Measurements from ENCODE around the gene WNT7B.

Gene WNT7B

DNA sequence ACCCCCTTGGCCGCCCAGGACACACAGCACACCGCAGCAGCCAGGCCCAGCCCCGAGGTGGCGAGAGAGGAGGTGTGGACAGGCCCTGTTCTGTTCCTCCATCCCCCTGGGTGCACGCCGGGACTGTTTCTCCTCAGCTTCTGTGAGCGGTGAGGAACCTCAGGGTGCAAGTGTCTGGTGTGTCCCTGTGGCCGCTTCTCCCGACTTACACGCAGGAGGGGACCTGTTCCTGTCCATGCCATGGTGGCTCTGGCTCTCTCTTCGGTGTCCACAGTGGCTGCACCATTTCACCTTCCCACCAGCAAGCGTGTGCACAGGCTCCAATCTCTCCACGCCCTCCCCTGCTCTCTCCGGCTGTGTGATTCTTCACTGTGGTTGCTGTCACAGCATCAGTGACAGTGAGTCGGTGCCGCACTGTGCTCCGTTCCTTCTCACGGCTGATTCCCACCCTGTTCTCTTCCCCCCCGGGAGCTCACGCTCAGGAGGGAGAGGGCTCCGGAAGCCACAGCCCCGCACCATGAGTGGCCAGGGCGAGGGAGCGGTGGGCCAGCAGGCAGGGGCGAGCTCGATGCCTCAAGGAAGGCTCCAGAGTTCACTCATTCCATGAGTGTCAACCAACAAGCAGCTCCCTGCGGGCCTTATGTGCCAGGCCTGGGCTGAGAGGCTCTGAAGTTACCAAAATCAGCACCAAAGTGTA is 18.6 kb upstream of the WNT7B start:
- no peak for DNase-seq (ENCODE audit: low read depth)

DNA sequence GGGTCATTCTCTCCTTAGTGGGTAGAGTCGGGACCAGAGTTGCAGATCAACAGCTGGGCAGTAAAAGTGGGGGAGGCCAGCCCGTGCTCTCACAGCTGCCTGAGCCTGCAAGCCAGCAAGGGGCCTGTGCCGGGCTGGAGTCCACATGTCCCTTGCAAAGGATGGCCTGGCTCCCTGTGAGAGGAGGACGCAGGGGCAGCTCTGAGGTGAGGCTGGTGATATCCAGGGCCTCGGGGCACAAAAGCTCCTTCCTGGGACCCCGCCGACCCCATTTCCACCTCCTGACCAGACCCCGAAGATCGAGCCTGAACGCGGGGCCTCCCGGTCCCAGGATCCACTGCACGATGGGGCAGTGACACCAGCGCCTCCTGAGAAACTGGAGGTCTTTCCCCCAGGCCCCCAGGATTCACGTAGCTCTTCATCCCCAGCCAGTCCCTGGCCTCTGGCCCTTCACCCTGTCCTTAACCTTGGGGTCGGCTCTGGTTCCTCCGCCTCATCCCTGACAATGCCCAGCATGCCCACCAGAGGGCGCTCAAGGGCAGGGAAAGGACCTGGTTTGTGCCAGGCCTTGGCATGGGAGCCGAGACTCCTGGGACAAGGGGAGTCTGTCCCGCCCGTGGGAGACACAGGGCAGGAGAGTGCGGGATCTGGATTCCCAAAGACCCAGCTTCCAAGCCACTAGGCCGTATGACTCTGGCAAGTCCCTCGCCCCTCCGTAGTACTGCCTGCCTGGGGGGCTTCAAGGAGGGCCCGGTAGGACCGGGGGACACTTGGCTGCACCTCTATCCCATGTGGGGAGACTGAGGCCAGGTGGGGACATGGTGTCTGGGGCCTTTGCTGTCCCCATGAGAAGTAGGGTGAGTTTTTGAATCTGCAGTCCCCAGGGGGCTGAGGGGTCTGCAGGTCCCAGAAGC is 17.8 kb upstream of the WNT7B start:
- no peak for DNase-seq (ENCODE audit: low read depth)

DNA sequence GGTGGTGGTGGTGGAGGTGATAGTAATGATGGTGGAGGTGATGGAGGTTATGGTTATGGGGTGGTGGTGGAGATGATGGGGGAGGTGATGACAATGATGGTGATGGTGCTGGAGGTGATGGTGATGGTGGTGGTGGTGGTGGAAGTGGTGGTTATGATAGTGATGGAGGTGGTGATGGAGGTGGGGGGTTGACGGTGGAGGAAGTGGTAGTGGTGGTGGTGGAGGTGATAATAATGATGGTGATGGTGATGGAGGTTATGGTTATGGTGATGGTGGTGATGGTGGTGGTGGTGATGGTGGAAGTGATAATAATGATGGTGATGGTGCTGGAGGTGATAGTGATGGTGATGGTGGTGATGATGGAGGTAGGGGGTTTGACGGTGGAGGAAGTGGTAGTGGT is 16.9 kb upstream of the WNT7B start:
- DNase-seq (ENCODE audit: low read depth), result no peak

DNA sequence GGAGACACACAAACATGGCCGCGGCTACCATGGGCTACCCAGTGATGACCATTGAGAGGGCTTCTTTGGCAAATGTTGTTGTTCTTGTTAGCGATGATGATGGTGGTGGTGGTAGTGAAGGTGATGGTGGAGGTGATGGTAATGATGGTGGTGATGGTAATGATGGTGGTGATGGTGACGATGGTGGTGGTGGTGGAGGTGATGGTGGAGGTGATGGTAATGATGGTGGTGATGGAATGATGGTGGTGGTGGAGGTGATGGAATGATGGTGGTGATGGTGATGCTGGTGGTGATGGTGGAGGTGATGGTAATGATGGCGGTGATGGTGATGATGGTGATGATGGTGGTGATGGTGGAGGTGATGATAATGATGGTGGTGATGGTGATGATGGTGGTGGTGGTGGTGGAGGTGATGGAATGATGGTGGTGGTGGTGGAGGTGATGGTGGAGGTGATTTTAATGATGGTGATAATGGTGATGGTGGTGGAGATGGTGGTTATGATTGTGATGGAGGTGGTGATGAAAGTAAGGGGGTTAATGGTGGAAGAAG is 16.3 kb upstream of the WNT7B start:
- DNase-seq (ENCODE audit: low read depth), result no peak

DNA sequence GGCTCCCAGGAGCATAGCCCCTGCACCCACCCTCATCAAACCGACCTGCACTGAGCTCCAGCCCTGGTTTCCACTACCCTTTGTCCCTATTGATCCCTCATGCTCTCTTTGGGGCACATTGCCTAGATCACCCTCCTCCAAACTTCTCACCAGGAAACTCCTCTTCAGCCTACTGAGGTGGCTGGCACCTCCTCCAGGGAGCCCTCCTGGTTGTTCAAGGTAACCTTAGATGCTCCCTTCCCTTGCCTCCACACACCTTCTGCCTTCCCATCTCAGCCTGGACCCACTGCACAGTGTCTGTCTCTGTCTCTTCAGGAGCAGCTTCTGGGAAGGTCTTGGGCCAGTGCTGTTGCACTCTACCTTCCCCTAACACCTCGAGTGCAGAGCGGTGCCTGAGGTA is 15.8 kb upstream of the WNT7B start:
- no peak for DNase-seq (ENCODE audit: low read depth)

DNA sequence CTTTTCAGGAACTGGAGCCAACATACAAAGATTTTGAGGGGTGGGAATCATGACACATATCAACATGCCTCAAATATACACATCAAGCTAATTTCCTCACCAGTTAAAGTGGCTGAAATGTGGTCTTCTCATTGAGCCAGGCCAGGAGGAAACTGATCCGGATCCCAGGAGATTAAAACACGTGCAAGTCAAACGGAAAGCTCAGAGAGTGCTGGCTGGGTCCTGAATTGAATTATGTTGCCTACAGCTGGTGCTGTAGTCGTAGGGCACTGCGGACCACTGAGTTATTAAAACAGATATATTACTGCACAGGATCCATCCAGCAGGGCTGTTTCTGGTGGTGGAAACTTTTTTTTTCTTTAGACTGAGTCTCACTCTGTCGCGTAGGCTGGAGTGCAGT is 14.1 kb upstream of the WNT7B start:
- DNase-seq (ENCODE audit: low read depth), result no peak

DNA sequence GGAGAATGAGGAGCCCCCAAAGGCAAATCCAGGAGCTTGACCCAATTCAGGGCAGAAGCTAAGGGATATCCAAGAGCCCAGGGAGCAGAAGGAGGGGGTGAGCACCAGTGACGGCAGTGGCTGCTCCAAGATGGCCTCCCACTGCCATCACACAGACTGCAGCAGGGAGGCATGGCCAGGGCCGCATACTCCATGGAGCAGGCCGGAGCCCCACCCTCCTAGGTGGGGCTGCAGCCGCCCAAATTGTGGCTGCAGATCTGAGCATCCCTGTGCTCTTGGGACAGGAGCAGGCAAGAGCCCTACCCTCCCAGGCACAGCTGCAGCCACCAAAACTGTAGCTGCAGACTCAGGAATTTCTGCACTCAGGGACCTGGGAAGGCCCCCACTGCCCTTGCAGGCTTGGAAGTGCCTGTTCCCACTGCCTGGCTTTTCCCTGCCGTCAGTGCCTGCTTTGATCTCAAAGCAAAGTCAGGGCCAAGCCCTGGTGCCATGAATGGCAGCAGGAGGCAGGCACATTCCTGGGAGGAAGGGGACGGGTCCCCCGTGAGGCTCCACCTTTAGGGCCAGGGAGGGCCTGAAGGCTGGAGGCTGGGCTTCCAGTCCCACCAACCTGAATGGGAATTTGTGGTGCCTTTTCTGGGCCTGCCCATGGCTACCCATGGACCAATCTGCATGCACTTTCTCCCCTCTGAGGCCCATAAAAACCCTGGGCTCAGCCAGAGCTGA is 10.3 kb upstream of the WNT7B start:
- no peak for DNase-seq (ENCODE audit: low read depth)

DNA sequence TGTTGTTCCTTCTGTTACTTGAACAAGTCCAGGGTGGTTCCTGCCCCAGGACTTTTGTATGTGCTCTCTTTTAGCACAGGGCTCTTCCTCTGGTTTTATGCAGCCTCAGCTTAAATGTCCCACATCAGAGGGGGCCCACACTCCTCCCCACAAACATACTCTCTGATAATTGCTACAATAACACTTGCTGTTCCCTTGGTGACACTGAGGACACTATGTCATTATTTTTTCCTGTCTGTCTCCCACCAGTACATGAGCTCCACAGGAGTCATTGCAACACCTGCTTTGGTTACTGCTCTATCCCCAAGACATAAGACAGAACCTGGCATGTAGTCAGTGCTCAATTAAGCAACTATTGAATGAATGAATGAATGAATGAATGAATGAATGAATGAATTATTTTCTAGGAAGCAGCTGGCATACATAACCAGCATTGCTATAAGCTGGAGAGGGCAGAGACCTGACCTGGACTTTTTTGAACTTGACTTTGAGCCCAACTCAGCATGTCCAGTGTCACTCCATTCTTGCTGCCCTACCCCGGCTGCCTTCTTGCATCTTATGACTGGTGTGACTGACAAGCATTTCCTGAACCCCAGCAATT is 7.5 kb upstream of the WNT7B start:
- no peak for DNase-seq (ENCODE audit: low read depth)

DNA sequence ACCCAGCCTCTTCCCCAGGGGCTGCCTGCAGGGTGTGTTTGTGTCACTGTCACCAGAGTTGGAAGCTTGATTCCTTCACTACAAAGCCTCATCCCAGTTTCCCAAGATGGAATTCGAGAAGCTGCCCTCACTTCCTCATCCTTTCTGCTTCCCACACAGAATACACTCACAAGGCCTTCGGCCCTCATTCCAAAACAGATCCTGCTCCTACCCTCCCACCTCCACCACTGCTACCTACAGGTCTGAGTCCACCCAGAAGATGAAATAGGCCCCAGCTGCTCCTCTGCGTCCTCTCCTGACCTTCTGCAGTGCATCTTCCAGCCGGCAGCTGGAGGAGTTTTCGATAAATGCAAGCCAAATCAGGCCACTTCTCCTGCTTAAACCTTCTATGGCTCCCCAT is 6.8 kb upstream of the WNT7B start:
- no peak for DNase-seq (ENCODE audit: low read depth)

DNA sequence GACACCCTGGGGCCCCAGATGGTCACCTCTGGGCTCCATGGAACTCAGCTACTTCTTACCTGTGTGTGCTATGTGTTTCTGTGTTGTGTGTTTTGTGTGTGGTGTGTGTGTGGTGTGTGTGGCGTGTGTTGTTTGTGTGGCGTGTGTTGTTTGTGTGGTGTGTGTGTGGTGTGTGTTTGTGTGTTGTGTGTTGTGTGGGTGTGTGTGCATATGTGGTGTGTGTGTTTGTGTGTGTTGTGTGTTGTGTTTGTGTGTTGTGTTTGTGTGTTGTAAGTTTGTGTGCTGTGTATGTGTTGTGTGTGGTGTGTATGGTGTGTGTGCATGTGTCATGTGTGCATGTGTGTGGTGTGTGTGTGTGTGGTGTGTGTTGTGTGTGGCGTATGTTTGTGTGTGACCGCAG is 3.8 kb upstream of the WNT7B start:
- DNase-seq (ENCODE audit: low read depth), result no peak

DNA sequence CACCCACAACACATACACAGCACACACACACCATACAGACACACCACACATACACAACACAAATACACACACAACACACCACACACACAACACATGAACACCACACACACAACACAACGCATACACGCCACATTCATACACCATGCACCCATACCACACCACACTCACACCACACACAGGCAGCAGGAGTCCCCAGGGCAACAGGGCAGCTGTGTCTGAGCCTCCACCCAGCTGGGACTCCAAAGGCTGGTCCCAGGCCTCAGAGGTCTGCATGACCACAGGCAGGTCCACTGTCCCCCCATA is 3.3 kb upstream of the WNT7B start:
- no peak for DNase-seq (ENCODE audit: low read depth)

DNA sequence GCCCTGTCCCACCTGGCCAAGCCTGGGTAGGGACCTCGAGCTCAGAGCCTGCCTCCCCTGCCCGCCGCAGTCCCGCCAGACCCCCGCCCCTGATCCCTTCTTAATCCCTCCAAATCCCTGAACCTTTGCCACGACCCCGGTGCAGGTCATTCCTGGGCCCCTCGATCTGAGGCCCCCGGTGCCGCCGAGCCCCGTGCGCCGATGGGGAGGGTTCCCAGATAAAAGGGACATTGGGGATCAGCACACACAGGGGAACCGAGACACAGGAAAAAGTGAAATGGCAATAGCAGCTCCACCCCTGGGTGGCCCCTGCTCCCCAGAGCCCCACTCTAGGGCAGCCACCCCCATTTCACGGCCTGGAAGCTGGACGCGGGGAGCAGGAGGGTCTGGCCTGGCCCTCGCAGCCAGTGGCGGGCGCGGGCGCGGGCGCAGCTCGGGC is 1.3 kb upstream of the WNT7B start:
- DNase-seq (ENCODE audit: low read depth), result no peak

DNA sequence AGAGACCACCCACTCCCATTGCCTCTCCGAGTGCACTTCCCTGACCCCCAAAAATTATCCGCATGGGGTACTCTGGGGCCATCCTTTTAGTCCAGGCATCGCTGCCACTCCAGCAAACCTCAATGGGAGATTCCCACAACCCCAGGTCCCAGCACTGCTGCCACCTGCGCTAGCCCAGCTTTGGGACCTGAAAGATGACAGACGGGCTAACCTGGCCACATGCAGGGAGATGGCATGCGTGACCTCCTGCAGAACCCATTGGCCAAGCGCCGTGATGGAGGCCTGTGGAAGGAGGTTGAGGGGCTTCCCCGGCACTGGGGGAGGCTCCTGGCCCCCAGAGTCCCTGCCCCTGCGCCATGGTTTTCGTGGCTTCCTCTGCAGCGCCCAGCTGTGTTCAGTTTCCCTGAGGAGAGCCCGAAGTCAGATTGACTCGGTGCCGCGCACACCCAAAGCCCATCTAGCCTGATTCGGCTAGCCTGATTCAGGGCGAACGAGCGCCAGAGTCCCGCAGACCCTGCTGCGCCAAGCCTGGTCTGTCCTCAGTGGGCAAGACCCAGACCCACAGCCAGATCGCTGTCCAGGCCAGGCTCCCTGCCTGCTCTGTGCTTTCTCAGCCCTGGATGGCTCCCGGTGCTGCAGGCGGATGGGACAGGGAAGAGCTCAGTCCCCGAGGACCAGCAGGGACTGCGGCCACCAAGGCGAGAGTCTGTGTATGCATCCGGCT is 751 bp upstream of the WNT7B start:
- DNase-seq (ENCODE audit: low read depth), result no peak

DNA sequence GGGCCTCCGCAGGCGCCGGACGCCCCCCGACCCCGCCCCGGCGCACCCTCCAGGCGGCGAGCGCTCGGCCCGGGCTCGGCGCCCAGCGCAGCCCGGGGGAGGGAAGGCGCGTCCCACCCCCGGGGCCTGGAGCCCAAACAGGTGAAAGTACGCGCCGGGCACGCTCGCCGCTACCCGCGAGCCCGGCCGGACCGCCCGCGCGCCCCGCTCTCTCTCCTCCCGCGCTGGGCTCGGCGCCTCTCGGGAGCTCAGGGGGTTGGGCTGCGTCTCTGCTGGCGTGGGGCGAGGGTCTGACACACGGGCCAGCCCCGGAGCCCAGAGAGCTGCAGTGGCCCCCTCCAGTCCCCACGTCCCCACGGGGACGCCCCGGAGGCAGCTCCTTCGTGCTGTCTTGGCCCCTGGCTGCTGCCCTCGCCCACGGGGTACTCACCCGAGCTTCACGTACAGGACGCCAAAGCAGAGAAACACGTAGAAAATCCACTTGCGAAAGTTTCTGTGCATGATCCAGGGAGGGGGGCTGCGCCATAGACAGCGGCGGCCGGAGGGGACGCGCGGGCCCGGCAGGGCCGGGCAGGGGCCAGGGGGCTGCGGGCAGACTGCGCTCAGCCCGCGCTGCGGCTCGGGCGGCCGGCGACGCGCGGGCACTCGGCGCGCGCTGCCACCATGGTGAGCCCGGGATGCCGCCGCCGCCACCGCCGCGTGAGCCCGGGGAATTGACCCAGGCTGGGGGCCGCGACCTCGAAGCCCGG is 534 bp downstream of the WNT7B start:
- no peak for DNase-seq (ENCODE audit: low read depth)

DNA sequence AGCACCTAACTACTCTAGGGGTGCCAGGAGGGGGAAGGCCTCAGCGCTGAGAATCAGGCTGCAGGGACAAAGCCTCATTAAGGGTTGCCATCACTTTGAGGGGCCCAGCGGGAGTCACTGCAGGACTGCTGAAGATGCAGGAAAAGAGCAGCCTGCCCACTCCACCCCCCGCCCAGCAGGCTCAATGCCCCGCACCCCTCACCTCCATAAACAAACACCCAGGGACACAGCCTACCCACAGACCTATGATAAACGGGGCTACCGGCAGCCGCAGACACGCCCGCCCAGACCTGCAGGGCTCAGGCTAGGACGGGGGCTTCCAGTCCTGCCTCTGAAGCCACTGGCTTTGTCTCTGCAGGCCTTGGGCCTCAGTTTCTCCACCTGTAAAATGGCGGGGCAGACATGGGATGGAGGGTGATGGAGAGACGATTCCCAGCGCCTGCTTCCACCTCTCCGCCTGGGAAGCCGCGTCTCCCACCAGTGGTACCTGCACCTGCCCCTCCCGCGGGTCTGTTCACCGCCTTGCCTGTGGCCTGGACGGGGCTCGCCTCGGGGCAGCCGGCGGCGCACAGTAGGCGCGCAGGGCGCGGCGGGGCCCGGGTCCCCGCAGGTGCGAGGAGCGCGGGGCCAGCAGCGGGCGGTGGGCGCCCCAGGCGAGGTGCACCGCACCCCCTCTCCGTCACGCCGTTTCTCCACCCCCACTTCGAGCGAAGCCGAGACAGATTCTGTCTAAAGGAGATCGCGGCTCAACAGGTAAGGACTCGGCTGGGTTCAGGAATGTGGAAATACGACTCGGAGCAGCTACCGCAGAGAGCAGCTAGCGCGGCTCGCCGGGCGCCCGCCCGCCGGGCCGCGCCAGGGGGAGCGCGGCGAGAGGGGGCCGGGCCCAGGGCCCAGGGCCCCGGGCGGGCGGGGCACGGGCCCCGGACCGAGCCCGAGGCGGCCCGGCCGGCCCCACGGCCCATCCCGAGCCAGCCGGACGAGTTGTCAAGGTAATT is 1.5 kb downstream of the WNT7B start:
- DNase-seq (ENCODE audit: low read depth), result no peak

DNA sequence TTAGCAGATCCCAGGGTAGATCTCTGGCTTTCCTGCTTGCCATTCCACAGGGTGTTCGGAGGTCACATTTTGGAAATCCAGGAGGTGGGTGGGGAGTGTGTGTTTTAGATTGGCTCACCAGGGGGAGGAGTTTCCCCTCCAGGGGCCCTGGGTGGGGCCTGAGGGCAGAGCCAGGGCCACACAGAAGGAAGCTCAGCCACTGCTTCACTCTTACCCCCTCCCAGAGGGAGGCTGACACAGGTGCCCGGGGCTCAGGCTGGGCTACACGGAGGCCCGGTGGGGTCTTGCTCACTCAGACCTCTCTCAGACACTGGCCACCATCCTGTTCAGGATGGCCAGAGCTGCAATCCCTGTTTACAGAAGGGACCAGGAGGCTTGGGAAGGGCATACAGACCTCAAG is 2.5 kb downstream of the WNT7B start:
- DNase-seq (ENCODE audit: low read depth), result no peak

DNA sequence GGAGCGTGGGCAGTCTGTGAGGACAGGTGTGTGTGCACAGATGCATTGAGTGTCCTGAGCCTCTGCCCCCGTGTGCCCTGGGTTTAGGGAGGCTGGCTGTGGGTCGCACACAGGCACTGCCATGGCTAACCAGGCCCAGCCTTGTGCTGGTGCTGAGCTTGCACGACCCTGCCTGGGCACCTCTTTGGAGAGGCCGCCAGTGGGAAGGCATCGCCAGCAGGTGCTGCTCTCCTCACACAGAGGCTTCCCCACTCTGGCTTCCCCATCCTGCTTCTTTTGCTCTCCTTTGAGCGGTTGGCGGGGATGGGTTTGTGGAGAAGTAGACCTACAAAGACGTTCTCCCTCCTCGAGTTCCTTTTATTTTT is 4.1 kb downstream of the WNT7B start:
- no peak for DNase-seq (ENCODE audit: low read depth)

DNA sequence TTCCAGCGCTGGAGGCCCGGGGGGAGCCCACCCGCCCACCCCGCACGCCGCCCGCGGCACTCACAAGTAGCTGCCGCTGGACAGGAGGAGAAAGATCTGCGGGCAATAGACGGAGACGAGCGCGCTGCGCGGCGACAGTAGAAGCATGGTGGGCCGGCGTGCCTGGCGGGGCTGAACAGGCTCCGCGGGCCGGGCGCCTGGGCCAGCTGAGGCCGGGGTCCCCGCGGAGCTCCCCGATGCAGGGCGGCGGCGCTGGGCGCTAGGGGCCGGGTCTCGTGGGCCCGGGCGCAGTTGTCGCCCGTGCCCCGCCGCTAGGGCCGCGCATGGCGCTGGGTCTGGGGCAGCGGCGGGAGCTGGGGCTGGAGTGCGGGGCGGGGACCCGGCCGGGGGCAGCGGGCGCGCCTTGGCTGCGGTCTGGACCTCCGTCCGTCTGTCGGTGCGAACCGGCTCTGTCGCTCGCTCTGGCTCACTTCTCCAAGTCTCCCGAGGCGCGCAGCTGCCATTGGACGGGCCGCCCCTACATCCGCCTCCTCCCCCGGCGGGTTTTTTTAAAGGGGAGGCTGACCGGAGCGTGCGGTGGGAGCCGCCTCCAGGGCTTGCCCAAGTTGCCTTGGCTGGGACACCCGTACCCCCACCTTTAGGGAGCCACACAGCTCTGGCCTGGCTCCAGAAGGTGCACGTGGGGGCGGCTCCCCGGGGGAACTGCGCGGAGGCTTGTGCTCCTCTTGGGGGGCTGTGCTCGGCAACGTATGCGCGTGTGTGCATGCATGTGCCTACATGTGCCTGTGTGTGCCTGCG is 4.7 kb downstream of the WNT7B start:
- DNase-seq (ENCODE audit: low read depth), result no peak
